AG04450 (cell line): ENCODE results near the gene KRTAP12-4. TPM values are rescaled to one million over a fixed set of nuclear protein-coding genes. Genes with fewer than 3 reads are reported as not detected.
"Not testable (repeated sequence)": the region's sequence is repeated elsewhere in the genome, so short reads cannot be mapped to it uniquely, and the experiment has no call there.

Experiments used
- CTCF ChIA-PET: fragments of 300-600, 350-600 bp; formaldehyde crosslinking; extraction: SDS; loops from one replicate; lab custom pipeline; 2022; ENCODE audit warnings: antibody characterized with exemption, inconsistent platforms; lab: Charles Lee
- POLR2A ChIA-PET: fragments of 350-600 bp; formaldehyde crosslinking; extraction: SDS; loops from one replicate; lab custom pipeline; 2021; ENCODE audit warnings: antibody characterized with exemption, inconsistent platforms; lab: Yijun Ruan, JAX
- DNase-seq: peaks from one replicate; pipeline ENCODE4 v3.0.0-alpha.2; 2011; ENCODE audit warnings: low read depth, low spot score
- H3K27ac ChIP-seq: one replicate; pipeline ENCODE4 v1.5.1; 2012; ENCODE audit warnings: low read depth, low read length, control low read depth
- H3K27me3 ChIP-seq: one replicate; pipeline ENCODE4 v1.6.0; 2012; ENCODE audit warnings: low read length; ENCODE audit not compliant: control insufficient read depth, insufficient read depth
- H3K4me3 ChIP-seq: 2 replicates; pipeline ENCODE4 v1.5.1; 2011; ENCODE audit warnings: mild to moderate bottlenecking, low read depth, low read length, control low read depth
- H3K9me3 ChIP-seq: 2 replicates; pipeline ENCODE4 v1.5.1; 2012; ENCODE audit warnings: low read length; ENCODE audit not compliant: control insufficient read depth, insufficient read depth
- polyA plus RNA-seq: library from polyadenylated mRNA; depleted of rRNA; stranded (reverse); fragments of >200 nt; gene quantifications from 2 replicates; pipeline ENCODE4 v1.2.3, GENCODE V29; 2011
- TF ChIP-seq, protein P1 (sequence below): IDR thresholded peaks from 2 replicates; pipeline ENCODE4 v1.5.1; 2011; ENCODE audit warnings: low read depth, low read length, control low read depth, inconsistent platforms

The KRTAP12-4 gene
- polyA plus RNA-seq, 1 experiment, result not detected

DNA sequence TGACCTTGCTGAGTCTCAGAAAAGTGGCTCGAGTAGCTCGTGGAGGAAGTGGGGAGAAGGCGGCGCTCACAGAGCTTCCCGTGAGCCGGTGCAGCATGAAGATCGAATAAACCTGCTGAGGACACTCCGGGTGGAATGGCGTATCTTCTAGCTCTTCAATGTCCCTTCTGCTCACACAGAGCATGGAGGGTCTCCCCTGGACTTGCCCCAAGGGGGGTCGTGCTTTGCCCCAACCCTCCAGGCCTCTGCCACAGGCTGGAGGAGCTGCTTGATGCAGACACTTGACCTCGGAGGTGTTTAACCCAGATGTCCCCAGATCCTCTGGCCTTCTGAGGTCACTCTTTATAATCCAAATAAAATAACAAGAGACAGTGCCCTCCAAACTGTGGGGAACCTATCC, 40.3 kb upstream of the KRTAP12-4 start:
- Histone ChIP-seq H3K4me3 (no peak overlapping the region), H3K27ac (no peak overlapping the region), H3K9me3 (no peaks in the 10 kb centered on the region; the same call in 1 of the 2 replicates), H3K27me3 (peaks cover 16% of the 10 kb centered on the region)
- DNase-seq, result no peak
- ChIA-PET CTCF (no interaction called here), POLR2A (no interaction called here)
- TF ChIP-seq, protein P1, sequence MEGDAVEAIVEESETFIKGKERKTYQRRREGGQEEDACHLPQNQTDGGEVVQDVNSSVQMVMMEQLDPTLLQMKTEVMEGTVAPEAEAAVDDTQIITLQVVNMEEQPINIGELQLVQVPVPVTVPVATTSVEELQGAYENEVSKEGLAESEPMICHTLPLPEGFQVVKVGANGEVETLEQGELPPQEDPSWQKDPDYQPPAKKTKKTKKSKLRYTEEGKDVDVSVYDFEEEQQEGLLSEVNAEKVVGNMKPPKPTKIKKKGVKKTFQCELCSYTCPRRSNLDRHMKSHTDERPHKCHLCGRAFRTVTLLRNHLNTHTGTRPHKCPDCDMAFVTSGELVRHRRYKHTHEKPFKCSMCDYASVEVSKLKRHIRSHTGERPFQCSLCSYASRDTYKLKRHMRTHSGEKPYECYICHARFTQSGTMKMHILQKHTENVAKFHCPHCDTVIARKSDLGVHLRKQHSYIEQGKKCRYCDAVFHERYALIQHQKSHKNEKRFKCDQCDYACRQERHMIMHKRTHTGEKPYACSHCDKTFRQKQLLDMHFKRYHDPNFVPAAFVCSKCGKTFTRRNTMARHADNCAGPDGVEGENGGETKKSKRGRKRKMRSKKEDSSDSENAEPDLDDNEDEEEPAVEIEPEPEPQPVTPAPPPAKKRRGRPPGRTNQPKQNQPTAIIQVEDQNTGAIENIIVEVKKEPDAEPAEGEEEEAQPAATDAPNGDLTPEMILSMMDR, result no peak

DNA sequence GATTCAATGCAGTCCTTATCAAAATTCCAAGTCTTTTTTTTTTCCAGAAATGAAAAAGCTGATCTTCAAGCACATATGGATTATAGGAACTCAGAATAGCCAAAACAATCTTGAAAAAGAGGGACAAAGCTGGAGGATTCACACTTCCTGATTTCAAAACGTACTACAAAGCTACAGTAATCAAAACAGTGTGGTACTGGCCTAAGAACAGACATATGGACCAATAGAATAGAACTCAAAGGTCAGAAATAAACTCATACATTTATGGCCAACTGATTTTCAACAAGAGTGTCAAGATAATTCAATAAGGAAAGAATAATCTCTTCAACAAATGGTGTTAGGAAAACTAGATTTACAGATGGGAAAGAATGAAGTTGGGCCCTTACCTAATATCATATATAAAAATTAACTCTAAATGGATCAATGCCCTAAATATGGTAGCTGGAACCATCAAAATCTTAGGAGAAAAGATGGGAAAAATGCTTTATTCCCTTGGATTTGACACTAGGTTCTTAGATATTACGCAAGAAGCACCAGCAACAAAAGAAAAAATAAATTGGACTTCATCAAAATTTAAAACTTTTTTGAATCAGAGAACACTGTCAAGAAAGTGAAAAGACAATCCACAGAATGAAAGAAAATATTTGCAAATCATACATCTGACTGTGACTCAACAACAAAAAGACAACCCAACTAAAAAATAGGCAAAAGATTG, 38.5 kb upstream of the KRTAP12-4 start:
- TF ChIP-seq, protein P1, result no peak
- H3K4me3 ChIP-seq, result no peak overlapping the region
- H3K9me3 ChIP-seq, result no peaks in the 10 kb centered on the region; the same call in 1 of the 2 replicates
- ChIA-PET CTCF (no interaction called here), POLR2A (no interaction called here)
- DNase-seq, result no peak
- peaks cover 10% of the 10 kb centered on the region for H3K27me3 ChIP-seq
- H3K27ac ChIP-seq, result no peak overlapping the region

DNA sequence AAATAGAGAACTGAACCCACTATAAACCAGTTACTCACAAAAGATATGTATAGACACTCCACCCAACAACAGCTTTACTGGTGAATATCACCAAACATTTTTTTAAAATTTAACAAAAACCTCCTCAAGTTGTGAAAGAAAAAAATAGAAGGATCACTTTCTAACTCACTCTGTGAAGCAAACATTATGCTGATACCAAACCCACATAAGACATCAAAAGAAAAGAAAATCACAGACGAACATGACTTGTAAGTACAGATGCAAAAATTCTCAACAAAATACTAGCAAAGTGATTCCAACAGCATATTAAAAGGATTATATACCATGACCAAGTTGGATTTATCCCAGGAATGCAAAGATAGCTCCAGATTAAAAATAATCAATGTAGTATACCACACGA, 37.2 kb upstream of the KRTAP12-4 start:
- Histone ChIP-seq H3K27ac (no peak overlapping the region), H3K4me3 (no peak overlapping the region), H3K9me3 (no peaks in the 10 kb centered on the region; the same call in 1 of the 2 replicates), H3K27me3 (peaks cover 12% of the 10 kb centered on the region)
- POLR2A ChIA-PET, result no interaction called here
- CTCF ChIA-PET, result interaction anchor here (1.2 kb wide), 1 partner anchor 102 kb away, joined by 7 read pairs; no protein-coding TSS in a partner anchor
- no peak for DNase-seq
- TF ChIP-seq, protein P1, result no peak

DNA sequence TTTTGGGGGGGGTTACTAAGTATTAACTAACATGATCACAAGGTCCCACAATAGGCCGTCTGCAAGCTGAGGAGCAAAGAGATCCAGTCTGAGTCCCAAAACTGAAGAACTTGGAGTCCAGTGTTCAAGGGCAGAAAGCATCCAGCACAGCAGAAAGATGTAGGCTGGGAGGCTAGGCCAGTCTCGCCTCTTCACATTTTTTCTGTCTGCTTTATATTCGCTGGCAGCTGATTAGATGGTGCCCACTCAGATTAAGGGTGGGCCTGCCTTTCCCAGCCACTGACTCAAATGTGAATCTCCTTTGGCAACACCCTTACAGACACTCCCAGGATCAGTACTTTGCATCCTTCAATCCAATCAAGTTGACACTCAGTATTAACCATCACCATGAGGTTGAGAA, 35.3 kb upstream of the KRTAP12-4 start:
- POLR2A ChIA-PET, CTCF ChIA-PET, DNase-seq, H3K27me3 ChIP-seq, H3K9me3 ChIP-seq, H3K27ac ChIP-seq, H3K4me3 ChIP-seq: not testable (repeated sequence)

DNA sequence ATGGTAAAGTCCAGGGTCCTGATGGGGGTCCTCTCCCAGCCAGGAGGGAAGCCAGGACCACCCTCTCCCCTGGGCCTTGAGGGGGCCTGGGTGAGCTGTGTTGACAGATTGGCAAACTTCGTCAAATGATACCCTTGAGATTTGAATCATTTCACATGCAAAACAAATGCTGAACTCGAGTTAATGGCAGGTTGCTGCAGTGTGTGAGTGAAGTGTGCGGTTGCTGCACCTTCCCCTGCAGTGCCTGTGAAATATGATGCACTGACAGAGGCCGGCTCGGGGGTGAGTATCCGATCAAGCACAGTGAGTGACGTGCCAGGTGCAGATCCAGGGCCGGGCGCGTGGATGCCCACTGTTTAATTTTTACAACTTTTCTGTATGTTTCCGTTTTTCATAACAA, 33.2 kb upstream of the KRTAP12-4 start:
- TF ChIP-seq, protein P1, result no peak
- Histone ChIP-seq H3K27ac (no peak overlapping the region), H3K9me3 (no peaks in the 10 kb centered on the region), H3K27me3 (peaks cover 12% of the 10 kb centered on the region), H3K4me3 (no peak overlapping the region)
- POLR2A ChIA-PET, result no interaction called here
- no peak for DNase-seq
- CTCF ChIA-PET, result no interaction called here
